GM23338 (cell line): ENCODE results near the gene ZNF804B. TPM values are rescaled to one million over a fixed set of nuclear protein-coding genes. Genes with fewer than 3 reads are reported as not detected.

ENCODE experiments used
- ATAC-seq: fragments of 200-7000 bp; cut with Tn5 transposase; 3 replicates; pipeline ENCODE4 v1.9.1; 2020
- DNase-seq: peaks from one replicate; pipeline ENCODE4 v3.0.0-alpha.2; 2015; ENCODE audit warnings: low spot score
- H2AFZ ChIP-seq: fragments of 200-600 bp; sonication (generic); 2 replicates; pipeline ENCODE4 v1.8.0; 2016; ENCODE audit warnings: antibody characterized with exemption, mild to moderate bottlenecking, moderate library complexity
- H3F3A ChIP-seq: fragments of 200-600 bp; sonication (generic); replicated peaks from 2 replicates; pipeline ENCODE4 v1.8.0; 2017; ENCODE audit warnings: antibody characterized with exemption, mixed run types, low read depth
- H3K27ac ChIP-seq: fragments of 200-600 bp; sonication (generic); 2 replicates; pipeline ENCODE4 v1.6.1; 2016; ENCODE audit warnings: low read depth
- H3K27me3 ChIP-seq: fragments of 200-600 bp; sonication (generic); 2 replicates; pipeline ENCODE4 v1.8.0; 2016; ENCODE audit warnings: mild to moderate bottlenecking, mixed run types, moderate library complexity; ENCODE audit not compliant: insufficient read depth
- H3K36me3 ChIP-seq: fragments of 200-600 bp; sonication (generic); 2 replicates; pipeline ENCODE4 v1.8.0; 2016; ENCODE audit warnings: mild to moderate bottlenecking; ENCODE audit not compliant: insufficient read depth
- H3K4me1 ChIP-seq: fragments of 200-600 bp; sonication (generic); 2 replicates; pipeline ENCODE4 v1.8.0; 2016; ENCODE audit warnings: mild to moderate bottlenecking, moderate library complexity; ENCODE audit not compliant: insufficient read depth
- H3K4me2 ChIP-seq: fragments of 200-600 bp; sonication (generic); 2 replicates; pipeline ENCODE4 v1.7.1; 2017; ENCODE audit warnings: mixed run types
- H3K4me3 ChIP-seq: fragments of 200-600 bp; sonication (generic); 2 replicates; pipeline ENCODE4 v1.6.1; 2016; ENCODE audit warnings: mixed run types
- H3K79me2 ChIP-seq: fragments of 200-600 bp; sonication (generic); replicated peaks from 2 replicates; pipeline ENCODE4 v1.8.0; 2017; ENCODE audit warnings: mild to moderate bottlenecking; ENCODE audit not compliant: insufficient read depth
- H3K9me2 ChIP-seq: fragments of 200-600 bp; sonication (generic); 2 replicates; pipeline ENCODE4 v1.8.0; 2017; ENCODE audit not compliant: insufficient read depth
- H4K20me1 ChIP-seq: fragments of 200-600 bp; sonication (generic); replicated peaks from 2 replicates; pipeline ENCODE4 v1.8.0; 2017; ENCODE audit warnings: mild to moderate bottlenecking; ENCODE audit not compliant: insufficient read depth
- H3K27ac Mint-ChIP-seq: 2 replicates; pipeline ENCODE4 v1.8.0; 2020; ENCODE audit warnings: inconsistent platforms, mild to moderate bottlenecking, moderate library complexity, mixed read lengths
- H3K27me3 Mint-ChIP-seq: 3 replicates; pipeline ENCODE4 v1.8.0; 2022; ENCODE audit warnings: low read depth, mild to moderate bottlenecking, moderate library complexity, mixed read lengths, inconsistent platforms; ENCODE audit not compliant: insufficient read depth, poor library complexity
- H3K36me3 Mint-ChIP-seq: 3 replicates; pipeline ENCODE4 v1.8.0; 2021; ENCODE audit warnings: low read depth, mild to moderate bottlenecking, inconsistent platforms, moderate library complexity, mixed read lengths
- H3K4me1 Mint-ChIP-seq: 3 replicates; pipeline ENCODE4 v1.8.0; 2020; ENCODE audit warnings: mild to moderate bottlenecking, inconsistent platforms, mixed read lengths
- H3K4me3 Mint-ChIP-seq: 3 replicates; pipeline ENCODE4 v1.8.0; 2021; ENCODE audit warnings: moderate library complexity, mild to moderate bottlenecking, inconsistent platforms, mixed read lengths
- H3K9me3 Mint-ChIP-seq: 3 replicates; pipeline ENCODE4 v1.8.0; 2020; ENCODE audit warnings: moderate library complexity, mild to moderate bottlenecking, inconsistent platforms, mixed read lengths
- CREB1 ChIP-seq: fragments of 250-450 bp; sonication (Bioruptor Pico); IDR thresholded peaks from 2 replicates; pipeline ENCODE4 v1.5.0; 2020; ENCODE audit warnings: low read depth, mild to moderate bottlenecking, moderate library complexity
- EZH2phosphoT487 ChIP-seq: fragments of 200-600 bp; sonication (generic); IDR thresholded peaks from one replicate; pipeline ENCODE4 v1.8.1; 2018; ENCODE audit warnings: antibody characterized with exemption; ENCODE audit not compliant: unreplicated experiment
- JUNB ChIP-seq: IDR thresholded peaks from one replicate; pipeline ENCODE4 v1.6.1; 2016; ENCODE audit warnings: antibody characterized with exemption; ENCODE audit not compliant: unreplicated experiment
- NANOG ChIP-seq: IDR thresholded peaks from 2 replicates; pipeline ENCODE4 v1.6.1; 2016; ENCODE audit warnings: antibody characterized with exemption, borderline replicate concordance
- POLR2AphosphoS5 ChIP-seq: IDR thresholded peaks from 2 replicates; pipeline ENCODE4 v1.6.1; 2016; ENCODE audit warnings: antibody characterized with exemption, low read depth
- REST ChIP-seq: IDR thresholded peaks from one replicate; pipeline ENCODE4 v1.6.1; 2018; ENCODE audit warnings: antibody characterized with exemption; ENCODE audit not compliant: unreplicated experiment
- ZNF114 ChIP-seq: fragments of 250-450 bp; sonication (Bioruptor Pico); IDR thresholded peaks from 2 replicates; pipeline ENCODE4 v1.5.0; 2020; ENCODE audit warnings: mild to moderate bottlenecking, moderate library complexity
- ZNF331 ChIP-seq: fragments of 250-450 bp; sonication (Bioruptor Pico); IDR thresholded peaks from 2 replicates; pipeline ENCODE4 v1.5.0; 2020; ENCODE audit warnings: low read depth, mild to moderate bottlenecking, moderate library complexity
- polyA plus RNA-seq: library from polyadenylated mRNA; unstranded; fragments of >200 nt; fragmentation: Nextera tagmentation; extraction: Ambion mirVana; gene quantifications from 2 replicates; pipeline ENCODE4 v1.2.1, GENCODE V29; 2016
- total RNA-seq: library from RNA; depleted of rRNA; stranded (reverse); fragments of >200 nt; shearing (Covaris generic); gene quantifications from 2 replicates; pipeline ENCODE4 v1.2.3, GENCODE V29; 2014
- TF ChIP-seq, protein P1 (sequence below), 2 experiments: fragments of 200-600 bp in 1 of 2; sonication (generic) in 1 of 2; conservative IDR thresholded peaks; 2 replicates each; pipeline versions ENCODE4 v1.5.1 to v1.6.1; 2016 to 2017; ENCODE audit warnings: antibody characterized with exemption in 2 of 2, low read depth in 2 of 2, mild to moderate bottlenecking in 2 of 2, moderate library complexity in 1 of 2
- TF ChIP-seq, protein P2 (sequence below): IDR thresholded peaks from 2 replicates; pipeline ENCODE4 v1.6.1; 2016; ENCODE audit warnings: antibody characterized with exemption

ZNF804B gene
- total and polyA plus RNA-seq, 2 experiments from 2014 or later = not detected

- TF ChIP-seq, protein P1, sequence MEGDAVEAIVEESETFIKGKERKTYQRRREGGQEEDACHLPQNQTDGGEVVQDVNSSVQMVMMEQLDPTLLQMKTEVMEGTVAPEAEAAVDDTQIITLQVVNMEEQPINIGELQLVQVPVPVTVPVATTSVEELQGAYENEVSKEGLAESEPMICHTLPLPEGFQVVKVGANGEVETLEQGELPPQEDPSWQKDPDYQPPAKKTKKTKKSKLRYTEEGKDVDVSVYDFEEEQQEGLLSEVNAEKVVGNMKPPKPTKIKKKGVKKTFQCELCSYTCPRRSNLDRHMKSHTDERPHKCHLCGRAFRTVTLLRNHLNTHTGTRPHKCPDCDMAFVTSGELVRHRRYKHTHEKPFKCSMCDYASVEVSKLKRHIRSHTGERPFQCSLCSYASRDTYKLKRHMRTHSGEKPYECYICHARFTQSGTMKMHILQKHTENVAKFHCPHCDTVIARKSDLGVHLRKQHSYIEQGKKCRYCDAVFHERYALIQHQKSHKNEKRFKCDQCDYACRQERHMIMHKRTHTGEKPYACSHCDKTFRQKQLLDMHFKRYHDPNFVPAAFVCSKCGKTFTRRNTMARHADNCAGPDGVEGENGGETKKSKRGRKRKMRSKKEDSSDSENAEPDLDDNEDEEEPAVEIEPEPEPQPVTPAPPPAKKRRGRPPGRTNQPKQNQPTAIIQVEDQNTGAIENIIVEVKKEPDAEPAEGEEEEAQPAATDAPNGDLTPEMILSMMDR (conservative IDR thresholded peaks at IDR 0.05; ENCODE audit: low read depth in 2 of 2) = no peak
- TF ChIP-seq JUNB (no peak), ZNF114 (CRISPR knock-in tag) (no peak), EZH2phosphoT487 (no peak)
- TF ChIP-seq, protein P2, sequence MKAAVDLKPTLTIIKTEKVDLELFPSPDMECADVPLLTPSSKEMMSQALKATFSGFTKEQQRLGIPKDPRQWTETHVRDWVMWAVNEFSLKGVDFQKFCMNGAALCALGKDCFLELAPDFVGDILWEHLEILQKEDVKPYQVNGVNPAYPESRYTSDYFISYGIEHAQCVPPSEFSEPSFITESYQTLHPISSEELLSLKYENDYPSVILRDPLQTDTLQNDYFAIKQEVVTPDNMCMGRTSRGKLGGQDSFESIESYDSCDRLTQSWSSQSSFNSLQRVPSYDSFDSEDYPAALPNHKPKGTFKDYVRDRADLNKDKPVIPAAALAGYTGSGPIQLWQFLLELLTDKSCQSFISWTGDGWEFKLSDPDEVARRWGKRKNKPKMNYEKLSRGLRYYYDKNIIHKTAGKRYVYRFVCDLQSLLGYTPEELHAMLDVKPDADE = no peak
These were observed 82.7 kb downstream of the ZNF804B start (continued) for GRCh38 chr7:88842201-88842600.

GRCh38 chr7:88845091-88845490, 85.6 kb downstream of the ZNF804B start:
- H3K4me2 ChIP-seq = no peak overlapping the region
- H3K27ac Mint-ChIP-seq = no peak overlapping the region
- H3K36me3 ChIP-seq = no peaks in the 10 kb centered on the region
- no peak overlapping the region for H3K27ac ChIP-seq
- ATAC-seq (no peak), DNase-seq (no peak)
- no peaks in the 10 kb centered on the region for H3K4me1 Mint-ChIP-seq
- no peaks in the 10 kb centered on the region for H4K20me1 ChIP-seq
- no peaks in the 10 kb centered on the region for H3K27me3 ChIP-seq
- no peaks in the 10 kb centered on the region for H3F3A ChIP-seq
- H2AFZ ChIP-seq = no peak overlapping the region
- H3K36me3 Mint-ChIP-seq = peaks cover under 1% of the 10 kb centered on the region; the same call in 1 of the 3 replicates
- no peak overlapping the region for H3K4me3 Mint-ChIP-seq
- no peaks in the 10 kb centered on the region for H3K4me1 ChIP-seq
- no peaks in the 10 kb centered on the region for H3K79me2 ChIP-seq
- H3K4me3 ChIP-seq = no peak overlapping the region
- peaks cover 1% of the 10 kb centered on the region for H3K9me3 Mint-ChIP-seq
- no peaks in the 10 kb centered on the region for H3K27me3 Mint-ChIP-seq
- H3K9me2 ChIP-seq = 0 out of 2 replicates have a peak, but pooled peaks cover 1% of the 10 kb centered on the region
- no peak for TF ChIP-seq ZNF331 (CRISPR knock-in tag)
- TF ChIP-seq, protein P1 (conservative IDR thresholded peaks at IDR 0.05; ENCODE audit: low read depth in 2 of 2) = no peak
- no peak for TF ChIP-seq POLR2AphosphoS5
- TF ChIP-seq, protein P2 = no peak
- no peak for TF ChIP-seq NANOG
- TF ChIP-seq REST = no peak
- no peak for TF ChIP-seq CREB1 (CRISPR knock-in tag)
